WERI-Rb-1 (cell line): Measurements from ENCODE around the gene OBSCN.

Experiments used
- DNase-seq: peaks from one replicate; pipeline ENCODE4 v3.0.0-alpha.2; 2020
- H3K27ac ChIP-seq: fragments of 250-450 bp; sonication (Bioruptor Pico); 2 replicates; pipeline ENCODE4 v1.5.1; 2020; ENCODE audit warnings: mild to moderate bottlenecking, moderate library complexity
- H3K27me3 ChIP-seq: fragments of 250-450 bp; sonication (Bioruptor Pico); 2 replicates; pipeline ENCODE4 v1.5.1; 2021; ENCODE audit warnings: mild to moderate bottlenecking, low read depth, moderate library complexity; ENCODE audit not compliant: insufficient read depth, severe bottlenecking
- H3K36me3 ChIP-seq: fragments of 250-450 bp; sonication (Bioruptor Pico); 2 replicates; pipeline ENCODE4 v1.5.1; 2020; ENCODE audit warnings: mild to moderate bottlenecking, moderate library complexity
- H3K4me3 ChIP-seq: 2 replicates; pipeline ENCODE4 v1.5.1; 2011; ENCODE audit warnings: low read depth, mild to moderate bottlenecking, control low read depth, low read length
- H3K9me3 ChIP-seq: fragments of 250-450 bp; sonication (Bioruptor Pico); 2 replicates; pipeline ENCODE4 v1.5.1; 2021; ENCODE audit warnings: mild to moderate bottlenecking, moderate library complexity; ENCODE audit not compliant: severe bottlenecking
- TF ChIP-seq, protein P1 (sequence below): IDR thresholded peaks from 2 replicates; pipeline ENCODE4 v1.5.1; 2011; ENCODE audit warnings: low read depth, mild to moderate bottlenecking, control low read depth, inconsistent platforms, low read length

The OBSCN gene

DNA sequence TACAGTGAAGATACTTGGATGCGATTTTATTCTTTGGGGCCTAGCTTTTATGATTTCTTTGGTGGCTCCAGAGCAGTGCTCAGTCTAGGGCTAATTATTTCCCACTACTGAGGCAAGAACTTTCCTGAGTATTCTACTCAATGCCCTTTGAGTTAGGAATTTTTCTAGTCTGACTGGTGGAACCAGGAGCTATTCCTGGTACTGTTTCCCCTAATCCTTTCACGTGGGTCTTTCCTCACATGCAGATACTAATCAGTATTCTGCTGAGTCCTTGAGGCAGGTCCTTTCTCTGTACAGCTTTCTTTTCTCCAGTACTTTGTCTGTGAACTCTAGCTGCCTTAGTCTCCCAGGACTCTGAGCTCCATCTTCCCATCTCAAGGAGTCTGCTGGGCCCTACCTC is 122.0 kb downstream of the OBSCN start:
- Histone ChIP-seq H3K36me3 (no peaks in the 10 kb centered on the region), H3K27me3 (no peaks in the 10 kb centered on the region), H3K9me3 (no peaks in the 10 kb centered on the region), H3K4me3 (no peak overlapping the region), H3K27ac (no peak overlapping the region)
- TF ChIP-seq, protein P1, sequence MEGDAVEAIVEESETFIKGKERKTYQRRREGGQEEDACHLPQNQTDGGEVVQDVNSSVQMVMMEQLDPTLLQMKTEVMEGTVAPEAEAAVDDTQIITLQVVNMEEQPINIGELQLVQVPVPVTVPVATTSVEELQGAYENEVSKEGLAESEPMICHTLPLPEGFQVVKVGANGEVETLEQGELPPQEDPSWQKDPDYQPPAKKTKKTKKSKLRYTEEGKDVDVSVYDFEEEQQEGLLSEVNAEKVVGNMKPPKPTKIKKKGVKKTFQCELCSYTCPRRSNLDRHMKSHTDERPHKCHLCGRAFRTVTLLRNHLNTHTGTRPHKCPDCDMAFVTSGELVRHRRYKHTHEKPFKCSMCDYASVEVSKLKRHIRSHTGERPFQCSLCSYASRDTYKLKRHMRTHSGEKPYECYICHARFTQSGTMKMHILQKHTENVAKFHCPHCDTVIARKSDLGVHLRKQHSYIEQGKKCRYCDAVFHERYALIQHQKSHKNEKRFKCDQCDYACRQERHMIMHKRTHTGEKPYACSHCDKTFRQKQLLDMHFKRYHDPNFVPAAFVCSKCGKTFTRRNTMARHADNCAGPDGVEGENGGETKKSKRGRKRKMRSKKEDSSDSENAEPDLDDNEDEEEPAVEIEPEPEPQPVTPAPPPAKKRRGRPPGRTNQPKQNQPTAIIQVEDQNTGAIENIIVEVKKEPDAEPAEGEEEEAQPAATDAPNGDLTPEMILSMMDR, result no peak
- DNase-seq, result no peak

DNA sequence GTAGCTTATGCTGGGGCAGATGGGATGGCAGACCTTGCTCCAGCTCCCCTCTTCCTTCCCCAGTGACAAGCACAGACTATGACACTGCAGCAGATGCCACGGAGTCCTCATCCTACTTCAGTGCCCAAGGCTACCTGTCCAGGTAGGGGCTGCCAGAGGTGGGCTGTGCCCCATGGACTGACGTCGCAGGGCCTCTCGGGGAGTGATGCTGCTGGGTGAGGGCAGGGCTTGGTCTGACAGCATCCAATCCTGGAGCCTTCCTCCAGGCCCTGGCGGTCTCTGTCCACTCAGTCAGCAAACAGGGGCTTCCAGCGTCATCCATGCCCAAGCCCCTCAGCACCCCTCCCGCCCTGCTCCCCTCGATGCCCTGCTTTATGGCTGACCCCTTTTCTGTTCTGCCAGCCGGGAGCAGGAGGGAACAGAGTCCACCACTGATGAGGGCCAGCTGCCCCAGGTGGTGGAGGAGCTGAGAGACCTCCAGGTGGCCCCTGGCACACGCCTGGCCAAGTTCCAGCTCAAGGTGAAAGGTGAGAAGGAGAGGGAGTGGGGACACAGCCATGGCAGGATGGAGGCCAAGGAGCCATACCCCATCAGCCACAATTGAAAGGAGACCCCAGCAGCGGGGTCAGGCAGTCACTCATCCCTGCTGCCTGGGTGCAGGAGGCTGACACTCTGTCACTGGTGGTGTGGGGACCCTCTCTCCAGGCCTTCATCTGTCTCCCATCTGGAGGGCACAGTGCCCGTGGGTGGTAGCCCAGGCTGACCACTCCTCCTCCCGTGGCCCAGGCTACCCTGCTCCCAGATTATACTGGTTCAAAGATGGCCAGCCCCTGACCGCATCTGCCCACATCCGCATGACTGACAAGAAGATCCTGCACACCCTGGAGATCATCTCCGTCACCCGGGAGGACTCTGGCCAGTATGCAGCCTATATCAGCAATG is 125.2 kb downstream of the OBSCN start:
- Histone ChIP-seq H3K27ac (no peak overlapping the region), H3K4me3 (no peak overlapping the region), H3K9me3 (no peaks in the 10 kb centered on the region), H3K36me3 (no peaks in the 10 kb centered on the region), H3K27me3 (no peaks in the 10 kb centered on the region)
- TF ChIP-seq, protein P1, result no peak
- DNase-seq, result no peak

DNA sequence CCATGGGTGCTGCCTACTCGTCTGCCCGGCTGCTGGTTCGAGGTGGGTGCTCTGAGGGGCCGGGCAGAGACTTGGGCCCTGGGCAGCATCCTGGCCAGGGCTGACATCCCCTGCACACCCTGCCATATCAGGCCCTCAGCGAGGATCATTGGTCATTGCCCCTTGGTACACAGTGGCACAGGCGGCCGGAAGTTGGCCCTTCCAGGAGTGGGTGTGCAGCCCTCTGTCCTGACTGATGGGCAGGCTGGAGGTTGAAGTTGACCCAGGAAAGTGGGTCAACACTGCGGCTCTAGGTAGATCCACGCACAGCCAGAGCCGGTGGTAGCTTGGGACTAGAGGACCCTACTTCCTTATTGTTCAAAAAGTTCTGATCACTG is 125.9 kb downstream of the OBSCN start:
- no peak overlapping the region for H3K4me3 ChIP-seq
- no peaks in the 10 kb centered on the region for H3K36me3 ChIP-seq
- no peak overlapping the region for H3K27ac ChIP-seq
- H3K9me3 ChIP-seq, result no peaks in the 10 kb centered on the region
- no peaks in the 10 kb centered on the region for H3K27me3 ChIP-seq
- DNase-seq, result no peak
- TF ChIP-seq, protein P1, result no peak

DNA sequence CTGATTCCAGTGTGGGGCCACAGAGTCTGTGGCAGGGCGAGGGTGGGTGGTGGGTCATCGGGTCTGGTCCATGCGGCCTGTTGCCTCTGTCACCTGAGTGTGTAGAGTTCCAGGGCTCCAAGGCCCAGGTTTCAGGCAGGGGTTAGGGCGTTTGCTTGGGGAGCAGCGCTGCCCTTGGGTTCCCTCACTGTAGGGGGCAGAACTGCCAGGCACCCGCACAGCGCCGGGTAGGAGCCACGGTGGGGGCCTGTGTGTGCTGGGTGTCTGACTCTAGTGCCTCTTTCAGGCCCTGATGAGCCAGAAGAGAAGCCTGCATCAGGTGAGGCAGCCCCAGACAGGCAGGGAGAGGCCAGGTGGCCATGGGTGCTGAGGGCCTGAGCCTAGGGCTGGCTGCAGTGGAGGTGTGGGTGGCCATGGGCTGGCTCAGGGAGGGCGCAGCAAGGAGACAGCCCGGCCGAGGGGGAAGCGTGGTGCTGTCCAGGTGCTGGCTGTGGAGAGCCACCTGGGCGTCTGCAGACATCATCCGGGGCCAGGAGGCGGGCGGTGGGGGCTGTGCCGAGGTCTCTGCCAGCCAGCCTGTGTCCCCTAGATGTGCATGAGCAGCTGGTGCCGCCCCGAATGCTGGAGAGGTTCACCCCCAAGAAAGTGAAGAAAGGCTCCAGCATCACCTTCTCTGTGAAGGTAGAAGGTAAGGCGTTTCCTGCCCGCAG is 126.5 kb downstream of the OBSCN start:
- TF ChIP-seq, protein P1, result no peak
- DNase-seq, result no peak
- Histone ChIP-seq H3K27me3 (no peaks in the 10 kb centered on the region), H3K4me3 (no peak overlapping the region), H3K27ac (no peak overlapping the region), H3K9me3 (no peaks in the 10 kb centered on the region), H3K36me3 (no peaks in the 10 kb centered on the region)

DNA sequence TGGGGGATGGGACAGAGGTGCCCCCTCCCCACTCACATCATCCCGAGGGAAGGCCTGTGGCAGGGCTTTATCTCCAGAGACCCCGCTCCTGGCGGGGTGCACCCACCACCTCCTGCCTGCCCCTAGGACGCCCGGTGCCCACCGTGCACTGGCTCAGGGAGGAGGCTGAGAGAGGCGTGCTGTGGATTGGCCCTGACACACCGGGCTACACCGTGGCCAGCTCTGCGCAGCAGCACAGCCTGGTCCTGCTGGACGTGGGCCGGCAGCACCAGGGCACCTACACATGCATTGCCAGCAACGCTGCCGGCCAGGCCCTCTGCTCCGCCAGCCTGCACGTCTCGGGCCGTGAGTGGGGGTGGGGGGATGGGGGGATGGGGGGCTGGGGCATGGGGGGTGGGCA is 127.1 kb downstream of the OBSCN start:
- no peak for DNase-seq
- Histone ChIP-seq H3K9me3 (no peaks in the 10 kb centered on the region), H3K27me3 (no peaks in the 10 kb centered on the region), H3K4me3 (no peak overlapping the region), H3K27ac (no peak overlapping the region), H3K36me3 (no peaks in the 10 kb centered on the region)
- TF ChIP-seq, protein P1, result no peak
